IPS-15b (cell line): ENCODE results near the gene STK4.

Experiments
- H3K27me3 ChIP-seq: one replicate; pipeline ENCODE4 v1.6.1; 2013; ENCODE audit warnings: low read length; ENCODE audit not compliant: control insufficient read depth, insufficient read depth
- H3K36me3 ChIP-seq: one replicate; pipeline ENCODE4 v1.6.1; 2013; ENCODE audit warnings: low read length; ENCODE audit not compliant: control insufficient read depth, insufficient read depth
- H3K4me1 ChIP-seq: one replicate; pipeline ENCODE4 v1.6.1; 2013; ENCODE audit warnings: mild to moderate bottlenecking, low read length; ENCODE audit not compliant: control insufficient read depth, insufficient read depth
- H3K4me3 ChIP-seq: one replicate; pipeline ENCODE4 v1.5.1; 2013; ENCODE audit warnings: low read depth, low read length
- H3K9ac ChIP-seq: one replicate; pipeline ENCODE4 v1.6.1; 2013; ENCODE audit warnings: low read depth, mild to moderate bottlenecking, low read length
- H3K9me3 ChIP-seq: one replicate; pipeline ENCODE4 v1.6.1; 2013; ENCODE audit warnings: mild to moderate bottlenecking, low read length; ENCODE audit not compliant: control insufficient read depth, insufficient read depth

STK4 gene

DNA sequence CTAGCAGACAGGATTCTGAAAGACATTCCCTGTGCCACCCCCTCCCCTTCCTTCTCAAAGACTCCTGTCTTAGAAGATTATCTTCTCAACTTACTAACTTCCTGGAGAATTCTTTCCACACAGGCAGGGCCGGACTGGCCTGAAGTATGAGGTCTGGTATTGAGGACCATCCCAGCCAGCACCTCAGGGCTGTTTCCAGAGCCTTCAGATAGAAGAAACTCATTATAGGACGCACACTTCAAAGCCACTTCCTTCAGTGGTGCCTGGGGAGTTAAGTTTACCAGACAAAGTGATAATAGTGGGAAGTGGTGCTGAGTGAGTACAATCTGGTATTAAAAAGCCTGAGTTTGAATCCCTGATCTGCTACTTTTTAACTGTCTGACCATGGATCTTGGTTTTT lies 119.0 kb downstream of the STK4 start:
- Histone ChIP-seq H3K27me3 (no peaks in the 10 kb centered on the region), H3K9ac (no peak overlapping the region), H3K4me3 (no peak overlapping the region), H3K4me1 (no peaks in the 10 kb centered on the region), H3K9me3 (peaks cover 4% of the 10 kb centered on the region), H3K36me3 (peaks cover 4% of the 10 kb centered on the region)

DNA sequence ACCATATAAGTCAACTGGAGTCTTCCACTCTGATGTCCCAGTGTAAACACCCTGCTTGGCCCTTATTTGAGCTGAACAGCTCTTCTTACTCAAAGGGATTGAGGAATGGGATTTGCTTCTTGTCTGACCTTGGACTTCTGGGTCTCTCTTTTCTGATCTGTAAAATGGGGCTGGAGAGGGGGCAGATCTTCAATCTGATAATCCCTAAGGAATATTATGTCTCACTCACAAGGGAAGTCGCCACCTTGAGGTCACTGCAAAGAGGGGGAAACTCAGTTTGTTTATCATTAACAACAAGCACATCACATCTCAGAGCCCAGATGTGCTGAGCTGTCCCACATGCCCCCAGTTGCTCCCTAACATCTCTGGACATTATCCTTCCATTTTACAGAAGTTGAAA lies 119.6 kb downstream of the STK4 start:
- H3K9ac ChIP-seq, result no peak overlapping the region
- H3K9me3 ChIP-seq, result peaks cover 4% of the 10 kb centered on the region
- no peak overlapping the region for H3K4me3 ChIP-seq
- H3K4me1 ChIP-seq, result no peaks in the 10 kb centered on the region
- peaks cover 4% of the 10 kb centered on the region for H3K36me3 ChIP-seq
- H3K27me3 ChIP-seq, result no peaks in the 10 kb centered on the region

DNA sequence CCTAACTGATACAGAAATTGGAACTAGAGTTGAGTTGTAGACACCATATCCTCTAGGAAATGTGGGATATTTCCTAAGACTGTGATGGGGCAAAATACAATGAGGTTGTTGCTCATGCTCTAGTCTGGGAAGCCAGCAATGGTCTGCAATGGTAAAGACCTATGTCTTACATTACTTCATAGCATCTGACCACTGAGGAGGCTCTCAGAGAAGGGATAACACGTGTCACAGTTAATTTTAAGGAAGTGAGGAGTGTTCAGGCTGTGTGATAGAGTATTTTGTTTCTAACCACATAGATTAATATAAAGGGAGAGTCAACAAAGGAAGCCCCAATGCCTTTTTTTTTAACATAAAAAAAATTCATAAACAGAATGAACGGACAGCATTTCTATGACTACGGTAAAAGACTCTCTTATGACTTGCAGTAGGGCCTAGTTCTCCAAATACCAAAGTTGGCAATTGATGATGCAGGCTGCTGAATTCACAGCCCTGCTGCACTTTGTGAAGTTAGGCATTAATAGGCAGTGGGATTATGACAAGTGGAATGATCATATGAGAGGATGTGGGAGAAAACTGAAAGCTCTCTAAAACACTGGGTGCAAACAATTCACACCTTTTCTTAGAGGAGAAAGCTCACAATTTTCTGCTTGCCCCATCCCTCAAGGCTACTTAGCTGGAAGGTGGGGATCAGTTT lies 120.9 kb downstream of the STK4 start:
- Histone ChIP-seq H3K9me3 (peaks cover 4% of the 10 kb centered on the region), H3K9ac (no peak overlapping the region), H3K4me3 (no peak overlapping the region), H3K36me3 (no peaks in the 10 kb centered on the region), H3K27me3 (no peaks in the 10 kb centered on the region), H3K4me1 (no peaks in the 10 kb centered on the region)

DNA sequence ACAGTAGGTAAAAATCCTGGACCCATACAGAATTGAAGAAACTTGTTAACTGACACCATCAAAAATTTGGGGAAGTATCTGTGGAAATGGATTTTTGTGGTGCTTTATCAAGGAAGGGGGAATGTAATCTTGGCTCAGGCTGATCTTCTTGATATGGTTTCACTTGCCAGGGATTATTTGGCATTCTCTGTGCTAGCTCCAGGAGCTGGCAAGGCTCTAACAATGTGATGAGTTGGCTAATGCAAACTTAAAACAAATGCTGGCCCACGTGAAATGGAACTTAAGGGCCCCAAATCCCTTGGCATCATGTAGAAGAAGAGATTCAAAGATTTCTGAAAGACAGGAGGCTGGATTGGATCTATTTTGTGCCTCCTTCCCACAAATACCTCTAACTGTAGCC lies 121.5 kb downstream of the STK4 start:
- H3K4me3 ChIP-seq, result no peak overlapping the region
- no peaks in the 10 kb centered on the region for H3K27me3 ChIP-seq
- H3K9me3 ChIP-seq, result no peaks in the 10 kb centered on the region
- no peaks in the 10 kb centered on the region for H3K4me1 ChIP-seq
- no peak overlapping the region for H3K9ac ChIP-seq
- no peaks in the 10 kb centered on the region for H3K36me3 ChIP-seq

DNA sequence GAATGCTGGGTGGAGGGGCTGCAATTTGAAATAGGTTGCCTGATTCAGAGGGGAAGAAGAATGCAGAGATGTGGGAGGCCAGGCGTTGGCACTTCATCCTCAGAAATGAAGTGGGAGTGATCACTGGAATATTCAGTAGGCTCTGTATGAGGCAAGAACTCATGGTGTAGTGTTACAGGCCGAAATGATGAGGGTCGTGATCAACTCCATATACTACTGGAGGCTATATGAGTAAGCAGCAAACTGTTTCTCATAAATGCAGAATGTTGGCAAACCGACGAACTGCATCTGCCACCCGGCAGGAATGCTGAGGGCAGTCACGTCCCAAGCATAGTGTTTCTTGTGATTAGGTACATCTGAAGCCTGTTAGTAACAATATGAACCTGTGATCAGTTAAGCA lies 121.9 kb downstream of the STK4 start:
- H3K9me3 ChIP-seq, result no peaks in the 10 kb centered on the region
- H3K4me3 ChIP-seq, result no peak overlapping the region
- no peaks in the 10 kb centered on the region for H3K36me3 ChIP-seq
- no peaks in the 10 kb centered on the region for H3K27me3 ChIP-seq
- H3K4me1 ChIP-seq, result no peaks in the 10 kb centered on the region
- no peak overlapping the region for H3K9ac ChIP-seq

DNA sequence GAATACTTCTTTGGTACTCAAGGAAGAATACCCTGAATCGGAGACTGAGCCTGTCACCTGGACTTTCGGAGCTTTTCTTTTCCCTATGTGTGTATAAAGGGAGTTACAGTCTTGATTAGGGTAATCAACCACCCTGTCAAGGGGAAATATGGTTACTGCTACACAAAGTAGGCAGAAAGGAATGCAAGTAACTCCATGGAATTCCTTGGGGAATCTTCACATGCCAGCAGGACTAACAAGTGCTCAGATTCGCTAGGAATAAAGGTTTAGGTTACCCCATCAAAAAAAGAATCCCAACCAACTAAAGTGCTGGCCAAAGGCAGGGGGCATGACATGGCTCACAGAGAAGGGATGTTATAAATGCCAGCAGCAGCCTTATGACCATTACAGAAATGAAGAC lies 124.2 kb downstream of the STK4 start:
- Histone ChIP-seq H3K4me3 (no peak overlapping the region), H3K36me3 (no peaks in the 10 kb centered on the region), H3K27me3 (no peaks in the 10 kb centered on the region), H3K9me3 (no peaks in the 10 kb centered on the region), H3K9ac (no peak overlapping the region), H3K4me1 (no peaks in the 10 kb centered on the region)

DNA sequence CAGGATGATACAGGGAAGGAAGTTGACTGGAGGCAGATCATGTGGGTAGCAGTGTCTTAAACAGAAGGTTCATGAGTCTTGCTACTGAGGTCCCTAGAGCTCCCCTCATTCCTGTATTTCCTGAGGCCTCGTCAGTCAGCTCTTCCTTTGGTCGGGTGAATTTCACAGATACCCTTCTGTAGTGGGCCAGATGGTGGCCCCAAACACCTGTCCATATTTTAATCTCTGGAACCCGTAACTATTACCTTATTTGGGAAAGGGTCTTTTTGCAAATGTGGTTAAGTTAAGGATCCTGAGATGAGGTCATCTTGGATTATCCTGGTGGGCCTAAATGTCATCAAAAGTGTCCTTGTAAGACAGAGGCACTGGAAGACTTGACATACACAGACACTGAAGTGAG lies 125.1 kb downstream of the STK4 start:
- no peaks in the 10 kb centered on the region for H3K36me3 ChIP-seq
- no peaks in the 10 kb centered on the region for H3K4me1 ChIP-seq
- peaks cover 3% of the 10 kb centered on the region for H3K27me3 ChIP-seq
- no peaks in the 10 kb centered on the region for H3K9me3 ChIP-seq
- no peak overlapping the region for H3K9ac ChIP-seq
- H3K4me3 ChIP-seq, result no peak overlapping the region

DNA sequence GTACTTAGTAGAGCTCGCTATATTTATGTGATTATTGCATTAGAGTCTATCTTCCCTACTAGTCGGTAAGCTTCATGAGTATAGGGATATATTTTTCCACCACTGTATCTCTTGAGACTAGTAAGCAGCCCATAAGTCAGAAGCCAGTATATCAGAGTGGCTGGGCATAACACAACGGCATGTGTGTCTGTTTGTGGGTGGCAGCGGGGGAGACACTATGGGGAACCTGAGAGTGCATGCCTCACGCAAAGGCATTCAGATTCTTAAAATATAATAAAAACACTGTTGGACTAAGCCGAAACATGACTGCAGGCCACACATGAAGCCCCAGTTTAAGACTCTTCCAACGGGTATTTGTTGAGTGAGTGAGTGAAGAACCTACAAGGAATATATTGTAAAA lies 126.6 kb downstream of the STK4 start:
- Histone ChIP-seq H3K36me3 (no peaks in the 10 kb centered on the region), H3K9me3 (no peaks in the 10 kb centered on the region)

DNA sequence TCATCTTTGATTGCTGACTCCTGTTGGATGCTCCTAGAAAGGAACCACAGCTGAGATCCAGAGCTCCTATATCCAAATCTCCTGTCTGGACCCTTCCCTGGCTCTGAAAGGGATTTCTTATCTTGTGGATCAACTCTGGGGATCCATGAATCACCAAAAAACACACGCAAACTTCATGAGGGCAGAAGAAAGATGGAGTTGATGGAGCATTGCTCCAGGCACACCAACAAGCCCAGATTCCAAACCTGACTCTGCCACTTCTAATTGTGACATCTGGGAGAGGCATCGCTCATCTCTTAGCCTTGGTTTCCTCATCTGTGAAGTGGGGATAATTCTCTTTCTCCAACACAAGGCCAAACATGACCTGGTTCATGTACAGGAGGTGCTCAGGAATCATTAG lies 127.9 kb downstream of the STK4 start:
- H3K27me3 ChIP-seq, result peaks cover 26% of the 10 kb centered on the region

More for the DNA sequence above, 126.6 kb downstream of the STK4 start:
- Histone ChIP-seq H3K27me3 (peaks cover 15% of the 10 kb centered on the region), H3K9ac (no peak overlapping the region), H3K4me3 (no peak overlapping the region), H3K4me1 (no peaks in the 10 kb centered on the region)

DNA sequence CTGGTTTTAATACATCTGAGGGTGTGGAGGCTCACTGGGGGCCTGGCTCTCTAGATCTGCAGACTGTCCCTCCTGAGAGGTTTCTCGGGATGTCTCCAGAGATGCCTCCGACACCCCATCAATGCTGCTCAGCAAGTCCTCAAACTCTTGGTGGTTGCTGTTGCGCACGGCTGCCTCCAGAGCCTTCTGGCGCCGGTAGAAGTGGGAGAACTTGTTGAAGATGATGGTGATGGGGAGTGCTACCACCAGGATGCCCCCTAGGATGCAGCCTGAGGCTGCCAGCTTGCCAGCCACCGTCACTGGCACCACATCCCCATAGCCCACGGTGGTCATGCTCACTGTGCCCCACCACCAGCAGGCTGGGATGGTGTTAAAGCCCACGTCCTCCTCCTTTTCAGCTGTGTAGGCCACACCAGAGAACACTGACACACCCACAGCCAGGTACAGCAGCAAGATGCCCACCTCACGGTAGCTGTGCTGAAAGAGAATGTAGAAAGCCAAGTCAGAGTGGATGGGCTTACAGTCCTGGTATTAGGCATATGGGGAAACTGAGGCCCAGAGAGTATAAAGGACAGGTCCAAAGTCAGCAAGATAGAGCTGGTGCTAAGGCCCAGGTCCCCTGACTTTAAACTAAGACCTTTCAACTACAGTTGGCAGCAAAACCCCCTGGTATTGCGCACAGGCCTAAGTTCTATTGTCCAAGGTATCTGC lies 128.7 kb downstream of the STK4 start:
- Histone ChIP-seq H3K9me3 (no peaks in the 10 kb centered on the region), H3K4me1 (no peaks in the 10 kb centered on the region), H3K4me3 (no peak overlapping the region), H3K9ac (no peak overlapping the region), H3K36me3 (no peaks in the 10 kb centered on the region), H3K27me3 (peaks cover 34% of the 10 kb centered on the region)

More for the DNA sequence above, 127.9 kb downstream of the STK4 start:
- no peaks in the 10 kb centered on the region for H3K36me3 ChIP-seq
- H3K9me3 ChIP-seq, result no peaks in the 10 kb centered on the region
- H3K9ac ChIP-seq, result no peak overlapping the region
- H3K4me3 ChIP-seq, result no peak overlapping the region
- H3K4me1 ChIP-seq, result no peaks in the 10 kb centered on the region

DNA sequence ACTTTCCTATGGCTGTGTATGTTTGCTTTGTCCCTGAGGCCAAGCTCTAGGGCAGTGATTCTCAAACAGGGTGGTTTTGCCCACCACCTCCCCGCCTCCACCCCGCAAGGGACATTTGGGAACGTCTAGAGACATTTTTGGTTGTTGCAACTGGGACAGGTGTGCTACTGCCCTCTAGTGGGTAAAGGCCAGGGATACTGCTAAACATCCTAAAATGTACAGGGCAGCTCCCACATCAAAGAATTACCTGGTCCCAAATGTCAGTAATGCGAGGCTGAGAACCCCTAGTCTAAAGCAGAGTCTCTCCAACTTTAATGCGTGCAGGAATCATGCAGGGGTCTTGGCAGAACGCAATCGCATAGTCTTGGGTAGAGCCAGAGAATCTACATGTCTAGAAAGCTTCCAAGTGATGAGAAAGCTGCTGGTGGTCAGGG lies 129.5 kb downstream of the STK4 start:
- no peak overlapping the region for H3K4me3 ChIP-seq
- no peaks in the 10 kb centered on the region for H3K4me1 ChIP-seq
- H3K9me3 ChIP-seq, result no peaks in the 10 kb centered on the region
- no peak overlapping the region for H3K9ac ChIP-seq
- peaks cover 41% of the 10 kb centered on the region for H3K27me3 ChIP-seq
- no peaks in the 10 kb centered on the region for H3K36me3 ChIP-seq

DNA sequence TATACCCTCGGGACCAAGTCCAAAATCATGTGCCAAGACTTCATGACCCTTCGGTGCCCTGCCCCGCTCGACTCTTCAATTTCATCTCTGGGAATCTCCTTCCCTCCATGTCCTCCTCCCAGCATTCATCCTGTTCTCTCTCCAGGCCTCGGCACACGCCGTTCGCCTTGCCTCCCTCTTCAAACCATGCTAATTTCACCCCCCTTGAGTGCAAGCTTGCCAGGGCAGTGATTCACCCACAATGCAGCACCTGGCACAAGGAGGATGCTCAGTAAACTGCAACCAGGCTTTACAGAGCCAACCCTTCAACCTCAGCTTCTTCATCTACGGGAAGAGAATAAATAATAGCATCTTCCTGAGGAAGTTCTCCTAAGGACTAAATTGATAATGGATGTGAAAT lies 130.5 kb downstream of the STK4 start:
- Histone ChIP-seq H3K36me3 (no peaks in the 10 kb centered on the region), H3K9me3 (no peaks in the 10 kb centered on the region), H3K4me3 (no peak overlapping the region), H3K27me3 (peaks cover 49% of the 10 kb centered on the region), H3K4me1 (peaks cover 4% of the 10 kb centered on the region), H3K9ac (no peak overlapping the region)
